GM19463 (cell line): ENCODE measurements around the gene TDRD5.
"Not testable (repeated sequence)": the region's sequence is repeated elsewhere in the genome, so short reads cannot be mapped to it uniquely, and the experiment has no call there.

Experiments
- ATAC-seq: cut with Tn5 transposase; IDR thresholded peaks from one replicate; pipeline ENCODE4 v1.9.1; 2021; ENCODE audit warnings: mild to moderate bottlenecking, moderate library complexity; ENCODE audit not compliant: unreplicated experiment

The TDRD5 gene

DNA sequence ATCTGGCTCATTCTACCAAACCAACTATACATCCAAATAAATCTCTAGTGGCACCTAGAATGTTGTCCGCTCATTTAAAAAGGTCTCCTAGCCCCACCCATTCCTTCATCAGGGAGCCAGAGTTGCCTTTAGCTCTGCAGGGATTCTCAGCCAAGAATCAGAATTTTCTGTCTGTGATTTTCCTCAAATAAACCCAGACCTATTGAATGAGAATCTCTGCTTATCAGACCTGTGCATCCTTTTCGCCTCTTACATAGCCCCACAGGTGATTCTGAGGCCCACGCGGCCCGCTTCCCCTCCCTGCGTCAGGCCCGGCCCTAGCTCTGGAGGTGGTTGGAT is 410 bp upstream of the TDRD5 start:
- no peak for ATAC-seq

DNA sequence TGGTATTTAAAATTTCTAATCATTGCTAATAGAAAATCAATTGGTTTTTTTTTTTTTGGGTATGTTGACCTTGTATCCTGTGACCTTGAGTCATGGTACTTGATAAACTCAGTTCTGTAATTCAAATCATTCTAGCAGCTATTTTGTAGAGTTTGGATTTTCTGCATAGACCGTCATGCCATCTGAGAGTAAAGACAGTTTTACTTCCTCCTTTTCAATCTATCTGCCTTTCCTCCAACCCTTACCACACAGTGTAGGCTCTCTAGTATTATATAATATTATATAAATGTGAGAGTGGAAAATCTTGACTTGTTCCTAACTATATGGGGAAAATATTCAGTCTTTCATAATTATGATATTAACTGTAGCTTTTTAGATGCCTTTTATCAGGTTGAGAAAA is 7.0 kb downstream of the TDRD5 start:
- ATAC-seq: no peak

DNA sequence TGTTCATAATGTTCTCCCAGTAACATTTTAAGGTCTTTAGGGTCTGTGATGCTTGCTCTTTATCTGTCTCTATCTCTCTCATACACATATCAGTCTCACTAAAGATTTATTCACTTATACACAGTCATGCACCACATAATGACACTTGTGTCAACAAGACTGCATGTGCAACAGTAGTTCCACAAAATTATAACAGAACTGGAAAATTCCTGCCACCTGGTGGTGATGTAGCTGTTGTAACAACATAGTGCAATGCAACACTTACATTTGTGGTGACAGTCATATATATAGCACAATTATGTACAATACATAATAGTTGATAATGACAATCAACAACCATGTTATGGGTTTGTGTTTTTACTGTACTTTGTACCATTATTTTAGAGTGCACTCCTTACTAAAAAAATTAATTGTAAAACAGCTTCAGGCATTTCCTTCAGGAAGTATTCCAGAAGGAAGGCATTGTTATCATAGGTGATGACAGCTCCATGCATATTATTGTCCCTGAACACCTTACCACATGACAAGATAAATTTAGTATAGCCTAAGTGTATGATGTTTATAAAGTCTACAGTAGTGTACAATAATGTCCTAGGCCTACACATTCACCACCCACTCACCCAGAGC is 8.1 kb downstream of the TDRD5 start:
- no peak for ATAC-seq

DNA sequence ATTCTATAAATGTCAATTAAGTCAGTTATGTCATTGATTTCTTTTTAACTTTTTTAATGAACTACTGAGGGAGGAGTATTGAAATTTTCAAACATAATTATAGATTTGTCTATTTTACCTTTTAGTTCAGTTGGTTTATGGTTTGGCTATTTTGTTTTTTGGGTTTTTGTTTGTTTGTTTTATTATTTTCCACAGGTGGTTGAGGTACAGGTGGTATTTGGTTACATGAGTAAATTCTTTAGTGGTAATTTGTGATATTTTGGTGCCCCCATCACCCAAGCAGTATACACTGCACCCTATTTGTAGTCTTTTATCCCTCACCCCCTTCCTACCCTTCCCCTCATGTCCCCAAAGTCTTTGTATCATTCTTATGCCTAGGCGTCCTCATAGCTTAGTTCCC is 9.5 kb downstream of the TDRD5 start:
- no peak for ATAC-seq

DNA sequence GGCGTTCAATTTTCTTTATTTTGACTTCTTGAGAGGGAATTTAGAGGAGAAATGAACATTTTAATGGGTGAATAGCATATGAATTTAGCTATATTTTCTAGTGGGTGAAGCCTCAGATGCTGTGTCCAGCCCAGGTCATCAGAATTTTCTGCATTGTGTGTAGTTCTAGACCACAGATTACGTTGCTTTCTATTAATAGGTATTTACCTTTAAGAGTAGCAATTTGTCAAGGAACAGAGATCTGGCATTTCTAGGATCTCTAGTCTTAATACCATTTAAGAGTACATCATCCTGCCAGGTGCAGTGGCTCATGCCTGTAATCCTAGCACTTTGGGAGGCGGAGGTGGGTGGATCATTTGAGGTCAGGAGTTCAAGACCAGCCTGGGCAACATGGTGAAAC is 20.7 kb downstream of the TDRD5 start:
- ATAC-seq: no peak

DNA sequence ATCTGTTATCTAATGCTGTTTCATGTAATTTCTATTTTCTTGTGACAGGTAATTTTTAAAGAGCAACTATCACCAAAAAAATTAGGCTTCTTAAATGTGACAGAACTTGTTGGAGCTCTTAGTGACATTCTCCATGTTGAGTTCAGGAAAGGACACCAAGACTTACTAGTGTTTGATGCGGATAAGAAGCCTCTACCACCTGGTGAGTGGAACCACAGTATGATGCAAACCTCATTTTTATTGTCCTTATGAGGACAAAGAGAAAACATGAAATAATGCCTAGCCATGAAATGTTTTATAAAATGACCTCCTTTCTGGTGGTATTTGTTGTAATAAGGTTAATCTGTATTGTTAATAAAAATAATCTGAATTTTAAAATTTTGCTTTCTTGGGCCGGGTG is 39.1 kb downstream of the TDRD5 start:
- no peak for ATAC-seq

DNA sequence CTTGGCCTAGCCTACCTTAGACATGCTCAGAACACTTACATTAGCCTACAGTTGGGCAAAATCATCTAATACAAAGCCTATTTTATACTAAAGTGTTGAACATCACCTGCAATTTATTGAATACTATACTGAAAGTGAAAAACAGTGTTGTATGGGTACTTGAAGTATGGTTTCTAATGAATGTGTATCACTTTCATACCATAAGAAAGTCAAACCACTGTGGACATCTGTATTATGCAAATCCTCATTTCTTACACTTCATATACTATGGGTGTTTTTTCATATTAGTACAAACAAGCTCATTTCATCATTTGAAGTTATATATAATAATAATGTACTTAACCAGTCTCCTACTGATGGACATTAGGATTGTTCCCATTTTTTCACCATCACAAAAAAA is 41.2 kb downstream of the TDRD5 start:
- ATAC-seq: peak; percentile 63

DNA sequence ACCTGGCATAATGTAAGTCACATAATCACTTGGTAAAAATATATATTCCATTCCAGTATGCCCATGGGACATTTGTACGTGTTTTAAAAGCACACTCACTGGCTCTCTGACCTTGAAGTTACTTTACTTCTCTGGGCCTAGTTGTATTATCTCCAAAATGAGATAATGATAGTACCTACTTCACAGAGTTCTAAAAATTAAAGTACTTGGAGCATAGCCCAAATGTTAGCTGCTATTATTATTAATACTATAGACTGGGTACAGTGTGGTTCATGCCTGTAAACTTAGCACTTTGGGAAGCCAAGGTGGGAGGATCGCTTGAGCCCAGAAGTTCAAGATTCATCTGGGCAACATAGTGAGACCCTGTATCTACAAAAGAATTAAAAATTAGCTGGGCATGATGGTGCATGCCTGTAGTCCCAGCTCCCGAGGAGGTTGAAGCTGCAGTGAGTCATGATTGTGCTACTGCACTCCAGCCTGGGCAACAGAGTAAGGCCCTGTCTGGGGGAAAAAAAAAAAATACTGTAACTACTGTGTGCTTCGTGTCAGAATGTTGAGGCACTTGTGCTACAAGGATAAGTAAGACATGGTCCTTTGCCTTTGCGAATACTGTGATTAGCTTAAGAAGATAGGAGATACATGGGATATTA is 45.7 kb downstream of the TDRD5 start:
- ATAC-seq: no peak

DNA sequence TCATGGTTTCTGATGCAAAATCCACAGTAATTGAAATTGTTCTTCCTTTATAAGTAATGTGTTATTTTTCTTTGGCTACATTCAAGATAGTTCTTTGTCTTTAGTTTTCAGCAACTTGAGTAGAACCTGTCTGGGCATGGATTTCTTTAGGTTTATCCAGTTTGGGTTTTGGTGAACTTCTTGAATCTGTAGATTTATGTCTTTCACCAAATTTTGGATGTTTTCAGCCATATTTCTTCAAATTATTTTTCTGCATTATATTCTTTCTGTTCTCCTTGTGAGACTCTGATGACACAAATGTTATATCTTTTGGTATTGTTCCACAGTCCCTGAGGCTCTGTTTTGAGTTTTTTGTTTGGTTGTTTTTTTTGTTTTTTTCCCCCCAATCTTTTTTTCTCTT is 69.4 kb downstream of the TDRD5 start:
- ATAC-seq: no peak

DNA sequence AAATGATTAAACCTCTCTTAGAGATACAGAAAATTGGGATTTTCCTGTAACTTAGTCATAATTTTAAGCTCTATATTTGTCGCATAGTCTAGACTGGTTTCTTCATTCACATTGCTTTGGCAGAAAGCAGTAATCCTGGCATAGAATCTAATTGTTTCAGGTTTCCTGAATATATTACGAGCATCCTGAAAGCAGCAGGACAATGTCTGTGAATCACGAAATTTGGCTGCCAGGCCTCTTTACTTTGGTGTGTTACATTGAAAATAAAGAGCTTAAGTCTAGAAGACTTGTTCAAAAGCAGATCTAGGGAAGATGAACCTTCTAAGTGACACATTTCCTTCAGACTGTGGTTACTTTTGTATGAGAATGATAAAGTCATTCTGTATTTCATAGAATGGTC is 72.2 kb downstream of the TDRD5 start:
- ATAC-seq: no peak

DNA sequence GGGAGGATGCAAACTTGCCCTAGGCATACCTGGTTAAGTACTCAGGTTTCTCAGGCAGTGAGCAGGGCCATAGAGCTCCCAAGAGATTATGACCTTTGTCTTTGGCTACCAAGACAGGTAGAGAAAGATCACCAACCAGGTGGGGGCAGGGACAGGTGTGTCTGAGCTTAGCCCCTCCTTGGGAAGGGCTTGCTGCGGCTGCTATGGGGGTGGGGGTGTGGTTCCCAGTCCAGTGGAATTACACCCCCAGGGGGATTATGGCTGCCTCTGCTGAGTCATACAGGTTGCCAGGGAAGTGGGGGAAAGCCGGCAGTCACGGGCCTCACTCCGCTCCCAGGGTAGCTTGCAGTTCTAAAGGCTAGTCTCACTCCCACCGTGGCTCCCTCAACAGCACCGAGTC is 86.2 kb downstream of the TDRD5 start:
- no peak for ATAC-seq

DNA sequence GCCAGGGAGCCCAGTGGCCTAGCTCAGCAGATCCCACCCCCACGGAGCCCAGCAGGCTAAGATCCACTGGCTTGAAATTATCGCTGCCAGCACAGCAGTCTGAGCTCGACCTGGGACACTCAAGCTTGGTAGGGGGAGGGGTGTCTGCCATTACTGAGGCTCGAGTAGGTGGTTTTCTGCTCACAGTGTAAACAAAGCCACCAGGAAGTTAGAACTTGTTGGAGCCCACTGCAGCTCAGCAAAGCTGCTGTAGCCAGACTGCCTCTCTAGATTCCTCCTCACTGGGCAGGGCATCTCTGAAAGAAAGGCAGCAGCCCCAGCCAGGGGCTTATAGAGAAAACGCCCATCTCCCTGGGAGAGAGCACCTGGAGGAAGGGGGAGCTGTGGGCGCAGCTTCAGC is 102.9 kb downstream of the TDRD5 start:
- ATAC-seq: not testable (repeated sequence)

DNA sequence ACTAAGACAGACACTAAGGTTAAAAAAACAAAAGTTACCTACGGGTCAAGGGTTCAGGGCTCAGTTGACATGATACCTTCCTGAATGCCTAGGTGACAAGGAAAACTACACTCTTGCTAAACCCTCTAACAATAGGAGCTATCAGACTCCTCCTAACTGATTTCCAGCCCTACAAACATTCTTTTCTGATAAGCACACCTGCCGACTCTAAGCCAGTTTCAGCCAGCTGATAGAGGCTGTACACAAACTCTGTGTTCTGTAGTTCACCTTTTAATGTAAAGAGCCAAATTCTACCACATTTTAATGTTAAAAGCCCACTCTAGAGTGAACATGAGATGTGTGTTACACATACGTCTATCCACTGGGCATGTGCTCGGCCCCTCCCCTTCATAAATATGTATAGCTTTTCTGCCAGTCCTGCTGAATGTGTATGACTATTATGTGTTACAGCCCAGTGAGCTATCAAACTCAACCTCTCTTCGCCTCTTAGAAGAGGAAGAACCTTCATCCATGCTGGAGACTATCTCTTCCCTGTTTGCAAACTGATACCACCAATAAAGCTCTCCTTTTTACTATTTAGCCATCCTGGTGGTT is 111.4 kb downstream of the TDRD5 start:
- no peak for ATAC-seq

DNA sequence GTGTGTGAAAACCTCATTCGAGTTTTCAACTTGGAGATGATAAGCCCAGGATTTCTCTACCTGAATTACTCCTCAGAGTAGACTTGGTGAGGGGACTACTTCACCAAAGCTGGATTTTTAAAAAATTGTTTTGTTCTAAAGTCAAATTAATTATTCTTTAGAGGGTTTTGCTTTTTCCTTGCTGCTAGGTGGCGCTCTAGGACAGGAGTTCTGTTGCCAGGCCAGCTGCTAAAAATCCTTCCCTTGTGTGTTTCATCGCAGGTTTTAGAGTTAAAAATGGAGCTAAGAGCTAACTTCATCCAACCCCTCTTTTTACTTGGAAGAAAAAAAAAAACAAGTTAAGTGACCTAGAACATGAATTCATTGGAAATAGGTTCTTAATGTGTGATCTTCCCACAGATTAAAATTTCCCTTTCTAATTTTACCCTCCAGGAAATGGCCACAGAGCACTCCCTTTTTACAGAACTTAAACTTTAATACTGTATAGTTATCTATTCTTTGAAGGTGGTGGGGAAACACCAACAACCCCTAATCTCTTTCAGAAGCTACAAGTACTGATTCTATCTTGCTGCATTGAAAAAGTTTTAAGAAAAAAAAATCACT is 114.8 kb downstream of the TDRD5 start:
- ATAC-seq: no peak

DNA sequence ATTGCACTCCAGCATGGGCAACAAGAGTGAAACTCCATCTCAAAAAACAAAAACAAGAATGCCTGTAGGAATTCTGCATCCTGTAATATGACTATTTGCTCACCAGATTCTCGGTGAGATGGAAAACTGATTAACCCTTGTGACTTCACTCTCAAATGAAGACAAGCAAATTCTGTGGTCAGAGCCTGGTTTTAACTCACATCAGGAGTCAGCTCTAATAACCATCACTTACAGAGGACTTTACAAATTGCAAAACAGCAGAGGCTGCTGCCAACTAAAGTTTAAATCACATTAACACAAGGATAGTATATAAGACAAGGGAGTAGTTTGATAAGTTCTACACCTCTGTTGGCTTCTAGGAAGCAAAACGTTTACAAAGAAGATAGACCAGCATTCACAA is 115.8 kb downstream of the TDRD5 start:
- no peak for ATAC-seq

DNA sequence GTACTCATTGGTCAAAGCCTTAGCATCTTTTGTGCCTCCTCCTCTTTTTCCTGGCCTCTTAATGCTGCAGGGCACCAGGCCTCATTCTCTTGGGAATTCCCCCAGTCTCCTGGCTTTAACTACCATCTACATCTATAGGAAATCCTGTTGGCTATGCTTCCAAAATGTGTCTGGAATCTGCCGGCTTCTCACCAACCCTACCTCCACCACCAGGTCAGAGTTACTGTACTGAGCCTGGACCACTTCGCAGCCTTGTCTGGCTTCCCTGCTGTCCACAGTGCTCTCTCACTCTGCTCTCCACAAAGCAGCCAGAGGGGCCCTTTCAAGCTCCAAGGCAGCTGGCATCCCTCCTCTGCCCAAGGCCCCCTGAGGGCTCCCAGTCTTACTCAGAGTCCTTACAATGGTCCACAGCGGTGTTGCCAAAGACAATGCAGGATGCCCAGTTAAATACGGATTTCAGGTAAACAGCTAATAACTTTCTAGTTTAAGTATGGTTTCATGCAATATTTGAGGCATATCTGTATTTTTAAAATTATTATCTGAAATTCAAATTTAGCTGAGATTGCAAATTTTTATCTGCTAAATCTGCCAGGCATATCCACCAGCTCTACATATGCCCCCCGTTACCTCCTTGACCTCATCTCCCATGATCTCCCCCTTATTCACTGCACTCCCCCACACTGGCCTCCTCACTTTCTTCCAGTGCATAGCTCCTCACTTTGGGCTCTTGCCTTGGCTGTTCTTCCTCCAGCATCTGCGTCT is 117.0 kb downstream of the TDRD5 start:
- no peak for ATAC-seq

DNA sequence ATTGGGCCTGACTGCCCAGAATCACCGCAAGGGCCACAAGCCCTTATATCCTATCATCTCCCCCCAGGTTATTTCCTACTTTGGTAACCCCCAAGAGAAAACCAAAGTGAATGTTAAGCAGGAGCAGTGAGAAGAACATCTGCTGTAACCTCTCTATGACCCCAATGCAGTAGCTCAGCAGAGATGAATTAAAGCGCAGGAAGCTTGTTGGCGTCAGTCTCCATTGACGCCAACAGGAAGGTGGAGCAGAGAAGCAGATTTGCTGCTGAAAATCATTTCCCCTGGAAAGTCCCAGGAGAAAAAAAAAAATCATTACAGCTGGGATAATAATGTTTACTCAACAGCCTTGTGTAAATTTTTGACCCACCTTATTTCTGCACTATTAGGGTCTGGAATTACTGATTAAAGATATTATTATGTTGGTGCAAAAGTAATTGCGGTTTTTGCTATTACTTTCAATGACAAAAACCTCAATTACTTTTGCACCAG is 118.3 kb downstream of the TDRD5 start:
- peak; percentile 88 for ATAC-seq

DNA sequence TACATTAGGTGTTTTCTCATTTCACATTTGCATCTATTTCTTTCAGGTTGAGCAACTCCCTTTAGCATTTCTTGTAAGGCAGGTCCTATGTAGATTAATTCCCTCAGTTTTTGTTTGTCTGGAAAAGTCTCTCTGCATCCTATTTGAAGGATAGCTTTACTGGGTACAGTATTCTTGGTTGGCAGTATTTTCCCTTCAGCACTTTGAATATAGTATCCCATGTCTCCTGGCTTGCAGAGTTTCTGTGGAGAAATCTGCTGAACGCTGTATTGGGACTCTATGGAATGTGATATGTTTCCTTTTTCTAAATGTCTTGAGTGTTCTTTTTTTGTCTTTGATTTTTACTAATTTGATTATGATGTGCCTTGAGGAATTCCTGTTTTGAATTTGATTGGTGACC is 122.5 kb downstream of the TDRD5 start:
- ATAC-seq: no peak

DNA sequence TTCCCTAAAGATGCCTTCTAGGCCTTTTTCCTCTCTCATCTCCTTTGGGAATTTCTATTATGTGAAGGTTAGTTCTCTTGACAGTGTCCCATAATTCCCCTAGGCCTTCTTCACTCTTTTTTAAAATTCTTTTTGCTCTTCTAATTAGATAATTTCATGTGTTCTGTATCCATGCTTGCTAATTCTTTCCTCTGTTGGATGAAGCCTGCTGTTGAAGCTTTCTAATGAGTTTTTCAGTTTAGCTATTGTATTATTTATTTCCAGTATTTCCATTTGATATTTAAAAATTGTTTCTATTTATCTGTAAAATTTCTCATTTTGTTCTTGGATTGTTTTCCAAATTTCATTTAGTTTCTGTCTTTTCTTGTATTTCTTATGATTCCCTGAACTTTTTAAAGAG is 123.0 kb downstream of the TDRD5 start:
- no peak for ATAC-seq

DNA sequence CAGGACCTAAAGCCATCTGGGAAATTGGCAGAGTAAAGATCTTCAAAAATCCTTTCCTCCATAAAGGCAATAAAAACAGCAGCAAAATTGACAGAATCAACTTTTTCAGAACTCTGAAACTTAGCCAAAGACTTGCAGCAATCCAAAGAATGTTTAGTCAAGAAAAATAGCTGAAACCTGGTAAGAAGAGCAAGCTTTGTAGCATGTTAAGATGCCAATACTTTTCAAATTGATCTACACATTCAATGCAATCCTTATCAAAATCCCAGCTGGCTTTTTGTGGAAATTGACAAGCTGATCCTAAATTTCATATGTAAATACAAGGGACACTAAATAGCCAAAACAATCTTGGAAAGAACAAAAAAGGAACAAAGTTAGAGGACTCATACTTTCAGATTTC is 127.6 kb downstream of the TDRD5 start:
- ATAC-seq: no peak

DNA sequence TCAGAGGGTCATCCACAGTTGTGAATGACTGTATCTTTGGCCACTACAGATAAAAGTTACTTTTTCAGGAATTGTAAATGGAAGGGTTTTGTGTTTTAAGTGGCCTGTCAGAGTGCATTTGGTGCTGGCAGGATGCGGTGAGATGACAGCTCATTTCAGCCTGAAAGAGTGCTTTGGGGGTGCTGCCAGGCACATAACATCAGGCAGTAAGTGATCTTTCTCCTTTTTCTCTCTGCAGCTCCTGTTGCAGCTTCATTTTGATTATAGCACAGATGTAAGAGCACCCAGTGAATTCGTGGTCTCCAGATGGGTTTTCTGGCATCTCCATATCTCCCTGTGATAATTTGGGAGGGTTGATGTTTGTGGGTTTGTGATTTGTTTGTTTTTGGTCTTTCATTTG is 136.6 kb downstream of the TDRD5 start:
- no peak for ATAC-seq

DNA sequence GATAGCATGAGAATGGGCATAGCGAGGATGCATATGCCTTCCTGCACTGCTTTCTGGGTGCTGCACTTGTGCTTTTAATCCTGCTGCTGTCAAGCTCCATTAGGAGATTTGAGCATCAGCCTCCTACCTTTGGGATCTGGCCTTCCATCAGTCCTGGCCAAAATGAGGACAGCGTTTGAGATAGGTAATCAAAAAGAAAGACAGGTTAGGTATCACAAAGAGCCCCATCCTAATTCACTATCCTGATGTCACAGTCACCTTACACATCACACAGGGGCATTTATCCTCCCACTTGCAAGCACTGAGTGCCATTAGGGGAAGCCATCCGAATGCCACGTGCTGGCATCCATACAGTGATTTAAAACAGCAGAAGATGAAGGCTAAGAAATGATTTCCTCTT is 138.2 kb downstream of the TDRD5 start:
- no peak for ATAC-seq
